ENCODE data around the gene KLF8.

DNA sequence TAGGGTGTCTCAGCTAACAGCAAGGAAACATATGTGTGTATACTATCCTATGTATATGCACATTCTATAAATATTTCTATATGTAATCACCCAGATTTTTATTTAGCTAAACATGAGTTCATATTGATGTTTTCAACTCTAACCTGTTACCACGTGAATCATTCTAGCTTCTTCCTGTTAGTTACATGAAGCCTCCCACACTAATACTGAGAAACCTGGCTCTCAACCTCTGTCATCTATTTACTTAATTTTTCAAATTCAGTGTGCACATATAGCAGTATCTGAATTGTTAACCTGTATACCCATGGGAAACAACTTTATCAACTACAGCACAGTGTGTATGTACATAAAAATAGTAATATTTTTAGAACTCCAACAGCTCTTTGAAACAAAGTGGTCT lies 57.3 kb downstream of the KLF8 start:
- TF ChIP-seq POLR2AphosphoS5 (IDR thresholded peaks at IDR 0.05; ENCODE audit: low read depth, low read length) (no peak), POLR2A (IDR thresholded peaks at IDR 0.05; ENCODE audit: low read depth, low read length) (no peak)

Data from GM12892 (cell line).